ENCODE measurements around the gene SLC35F1.
A peak's percentile ranks its signal among the peaks of the same experiment; 100 is the strongest.
"Not testable (repeated sequence)": the region's sequence is repeated elsewhere in the genome, so short reads cannot be mapped to it uniquely, and the experiment has no call there.

The SLC35F1 gene

DNA sequence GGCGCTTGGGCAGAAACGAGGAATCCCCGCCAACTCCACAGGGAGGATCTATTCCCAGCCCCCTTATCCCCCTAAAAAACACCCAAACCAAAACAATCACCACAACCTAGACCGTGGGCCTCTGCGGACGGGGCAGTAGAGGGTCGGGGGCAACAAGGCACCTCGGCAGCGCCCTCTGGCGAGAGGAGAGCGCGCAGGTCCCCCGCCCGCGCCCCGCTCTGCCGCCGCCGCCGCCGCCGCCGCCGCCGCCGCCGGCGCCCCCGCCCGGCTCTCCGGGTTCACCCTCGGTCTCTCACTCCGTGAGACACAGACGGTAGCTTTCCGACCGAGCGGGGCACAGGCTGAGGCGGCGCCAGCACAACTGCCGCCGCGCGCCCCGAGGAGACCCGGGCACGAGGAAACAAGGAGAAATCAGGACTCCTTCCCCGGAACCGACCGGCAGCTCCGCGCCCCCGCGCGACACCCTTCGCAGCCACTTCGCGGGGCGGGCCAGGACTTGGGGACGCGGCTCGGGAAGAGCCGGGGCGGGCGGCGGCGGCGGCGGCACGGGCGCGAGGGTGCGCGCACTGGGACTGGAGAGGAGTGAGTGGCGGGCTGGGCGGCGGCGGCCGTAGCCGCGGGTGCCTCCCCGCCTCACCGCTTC, at the start of gene SLC35F1:
Gene SLC35F1 (plus strand): TSS at position 307 of the 643 bp plus-strand sequence.
- peak; percentile 69 for DNase-seq

DNA sequence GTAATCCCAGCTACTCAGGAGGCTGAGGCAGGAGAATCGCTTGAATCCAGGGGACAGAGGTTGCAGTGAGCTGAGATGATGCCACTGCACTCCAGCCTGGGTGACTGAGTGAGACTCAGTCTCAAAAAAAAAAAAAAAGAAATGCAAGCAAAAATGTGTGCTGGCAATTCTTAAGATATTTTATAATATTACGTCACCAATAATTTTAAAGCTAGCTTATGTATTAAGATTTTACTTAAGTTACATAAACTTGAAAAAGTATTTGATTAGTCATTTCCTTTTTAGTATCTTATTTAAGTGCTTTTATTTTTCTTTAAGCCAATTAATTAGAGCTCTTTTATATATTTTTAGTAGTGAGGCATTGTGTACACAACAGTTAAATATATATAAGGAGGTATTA, 48.5 kb upstream of the SLC35F1 start:
- DNase-seq = not testable (repeated sequence)

DNA sequence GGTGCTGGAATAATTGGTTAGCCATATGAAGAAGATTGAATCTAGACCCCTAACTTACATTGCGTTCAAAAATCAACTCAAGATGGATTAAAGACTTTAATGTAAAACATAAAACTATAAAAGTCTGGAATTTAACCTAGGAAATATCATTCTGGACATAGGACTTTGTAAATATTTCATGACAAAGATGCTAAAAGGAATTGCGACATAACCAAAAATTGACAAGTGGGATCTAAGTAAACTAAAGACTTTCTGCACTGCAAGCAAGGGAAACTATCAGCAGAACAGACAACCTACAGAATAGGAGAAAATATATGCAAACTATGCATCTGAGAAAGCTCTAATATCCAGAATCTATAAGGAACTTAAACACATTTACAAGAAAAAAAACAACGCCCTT, 45.5 kb upstream of the SLC35F1 start:
- no peak for DNase-seq

DNA sequence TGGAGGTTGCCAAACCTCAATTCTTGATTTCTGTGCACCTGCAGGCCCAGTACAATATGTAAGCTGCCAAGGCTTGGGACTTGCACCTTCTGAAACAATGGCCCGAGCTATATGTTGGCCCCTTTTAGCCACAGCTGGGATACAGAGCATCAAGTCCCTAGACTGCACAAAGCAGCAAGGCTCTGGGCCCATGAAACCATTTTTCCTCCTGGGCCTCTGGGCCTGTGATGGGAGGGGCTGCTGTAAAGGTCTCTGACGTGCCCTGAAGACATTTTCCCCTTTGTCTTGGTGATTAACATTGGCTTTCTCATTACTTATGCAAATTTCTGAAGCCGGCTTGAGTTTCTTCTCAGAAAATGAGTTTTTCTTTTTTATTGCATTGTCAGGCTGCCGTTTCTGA, 40.5 kb upstream of the SLC35F1 start:
- no peak for DNase-seq

DNA sequence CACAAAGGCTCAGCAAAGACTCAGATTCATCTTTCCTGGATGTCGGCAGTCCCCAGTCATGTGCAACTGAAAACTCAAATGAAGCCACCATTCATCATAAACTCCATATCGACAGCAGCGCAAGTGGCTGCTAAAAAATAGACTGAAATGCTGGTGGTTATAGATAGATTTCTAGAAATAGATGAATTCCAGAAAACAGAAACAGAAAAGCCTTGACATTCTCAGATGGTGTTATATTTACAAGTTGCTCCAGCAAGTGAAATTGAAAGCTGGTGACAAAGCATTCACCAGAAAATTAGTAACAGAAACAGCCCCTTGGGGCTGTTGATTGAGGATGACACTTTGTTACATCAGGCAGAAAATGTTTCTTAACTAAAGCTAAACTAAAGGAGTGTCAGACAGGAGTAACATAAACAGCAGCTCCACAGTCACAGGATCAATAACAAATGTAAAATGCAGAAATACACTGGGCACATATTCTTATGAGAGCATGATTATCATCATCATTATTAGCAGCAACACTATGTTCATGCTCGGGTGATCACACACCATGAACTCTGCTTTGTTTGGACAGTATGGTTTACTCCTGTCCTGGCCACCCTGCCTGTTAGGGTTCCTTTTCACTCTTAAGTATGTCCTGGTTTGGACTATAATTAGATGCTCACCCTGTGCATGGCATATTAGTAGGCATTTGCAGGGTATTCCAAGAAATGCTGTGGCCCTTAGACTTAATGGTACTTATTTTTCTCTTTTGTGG, 36.4 kb upstream of the SLC35F1 start:
- DNase-seq = no peak

DNA sequence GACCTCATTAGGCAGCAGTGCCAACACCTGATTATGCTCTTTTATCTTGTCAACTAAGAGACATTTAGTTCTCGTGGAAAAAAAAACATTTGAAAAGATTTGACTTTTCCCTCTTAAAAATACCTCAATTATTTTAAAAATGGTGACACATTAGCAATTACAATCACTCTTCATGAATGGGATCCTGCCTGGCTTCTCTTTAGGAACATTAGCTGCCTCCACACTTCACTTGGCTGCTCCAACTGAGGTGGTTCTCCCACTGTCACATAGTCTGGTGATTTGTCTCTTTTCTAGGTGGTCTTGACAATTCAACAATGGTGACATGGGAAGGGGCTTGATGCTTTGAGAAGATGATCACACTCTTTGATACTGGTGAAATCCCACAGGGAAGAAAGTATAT, 26.2 kb upstream of the SLC35F1 start:
- DNase-seq = no peak

DNA sequence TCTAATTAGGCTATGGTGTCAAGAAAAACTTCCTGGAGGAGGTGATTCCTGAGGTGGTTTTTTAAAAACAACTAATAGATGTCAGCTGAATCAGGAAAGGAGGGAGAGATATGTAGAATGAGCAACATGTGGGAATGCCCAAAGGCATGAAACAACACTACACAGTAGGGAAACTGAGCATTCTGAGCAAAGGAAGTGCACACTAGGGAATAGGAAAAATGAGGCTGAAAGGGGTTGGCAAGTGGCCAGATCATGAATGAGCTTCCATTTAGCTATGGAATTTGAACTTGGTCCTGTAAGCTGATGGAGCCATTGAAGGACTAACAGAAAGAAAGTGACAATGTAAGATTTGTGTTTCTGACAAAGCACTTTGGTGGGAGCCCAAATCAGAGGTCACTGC, 16.9 kb upstream of the SLC35F1 start:
- no peak for DNase-seq

DNA sequence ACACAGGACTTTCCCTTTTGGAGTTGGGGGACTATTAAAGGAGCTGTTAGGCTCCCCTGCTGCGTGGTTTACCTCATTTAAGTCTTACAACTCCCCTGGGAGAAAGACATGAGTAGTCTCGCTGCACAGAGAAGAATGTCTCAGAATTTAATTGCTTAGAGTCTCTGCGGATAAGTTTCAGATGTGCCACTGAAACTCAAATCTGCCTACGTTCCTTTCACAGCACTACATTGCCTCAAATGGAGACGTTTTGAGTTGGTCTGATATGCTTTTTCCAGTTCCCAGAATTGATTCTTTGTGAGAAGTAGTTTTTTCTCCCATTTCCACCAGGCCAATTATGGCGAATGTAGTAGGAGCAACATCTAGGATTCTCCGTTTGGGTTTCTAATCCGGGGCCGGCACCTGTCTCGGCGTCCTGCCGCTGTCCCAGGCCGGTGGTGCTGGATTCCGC, 532 bp upstream of the SLC35F1 start:
- DNase-seq = peak; percentile 63

DNA sequence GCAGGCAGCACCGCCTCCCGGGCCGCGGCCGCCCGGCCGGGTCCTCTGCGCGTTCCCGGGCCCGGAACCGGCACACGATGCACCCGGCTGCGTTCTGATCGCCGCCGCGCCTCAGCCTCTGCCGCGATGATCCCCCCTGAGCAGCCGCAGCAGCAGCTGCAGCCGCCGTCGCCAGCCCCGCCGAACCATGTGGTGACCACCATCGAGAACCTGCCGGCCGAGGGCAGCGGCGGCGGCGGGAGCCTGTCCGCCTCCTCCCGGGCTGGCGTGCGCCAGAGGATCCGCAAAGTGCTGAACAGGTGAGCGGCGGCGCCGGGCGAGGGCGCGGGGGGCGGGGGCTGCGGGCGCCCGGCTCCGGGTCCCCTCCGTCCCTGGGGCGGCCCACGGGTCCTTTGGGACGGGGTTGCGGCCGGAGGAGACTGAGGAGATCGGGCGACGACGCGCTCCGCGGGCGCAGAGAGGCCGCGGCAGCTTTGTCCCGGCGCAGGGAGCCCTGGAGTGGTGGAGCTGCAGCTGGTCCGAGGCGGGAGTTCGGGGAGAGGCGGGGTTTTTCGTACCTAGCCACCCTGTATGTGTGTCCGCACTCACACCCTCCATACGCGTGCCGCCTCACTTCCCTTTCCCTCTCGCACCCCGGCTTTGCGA, 659 bp downstream of the SLC35F1 start:
- DNase-seq = peak; percentile 38

DNA sequence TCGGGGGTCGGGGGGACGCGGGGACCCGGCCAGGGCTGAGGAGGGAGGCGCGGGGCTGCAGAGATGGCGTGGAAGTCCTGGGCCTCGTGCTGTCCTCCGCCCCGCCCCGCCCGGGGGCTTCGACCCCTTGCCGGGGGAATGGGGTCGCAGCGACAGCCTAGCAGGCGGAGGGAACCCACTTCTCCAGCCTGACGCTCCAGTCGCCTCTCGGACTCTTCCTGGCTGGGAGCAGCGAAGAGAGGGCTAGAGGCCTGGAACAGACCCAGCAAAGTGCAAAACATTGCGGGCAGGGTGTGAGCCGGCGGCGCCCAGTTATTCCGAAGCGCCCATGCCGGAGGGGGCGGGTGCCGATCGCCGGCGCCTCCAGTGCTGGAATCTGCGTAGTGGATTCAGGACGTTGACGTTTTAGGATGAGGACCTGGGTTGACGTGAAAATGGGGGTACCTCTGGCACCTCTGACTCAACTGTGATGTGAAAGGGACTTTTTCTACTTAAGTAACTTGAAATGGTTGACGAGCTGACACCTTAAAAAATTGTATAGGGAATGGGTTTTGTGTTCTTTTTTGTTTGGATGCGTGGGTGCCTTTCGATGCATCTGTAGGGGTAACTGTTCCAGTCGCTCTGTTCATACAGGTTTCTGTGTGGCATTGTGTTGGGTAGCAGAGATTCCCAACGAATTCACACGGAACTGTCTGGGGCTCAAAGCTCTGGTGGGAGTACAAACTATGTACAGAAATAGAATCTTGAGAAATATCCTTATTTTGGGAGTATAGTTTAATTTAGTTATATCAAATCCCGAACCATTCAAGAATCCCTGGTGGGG, 1.4 kb downstream of the SLC35F1 start:
- peak; percentile 38 for DNase-seq

DNA sequence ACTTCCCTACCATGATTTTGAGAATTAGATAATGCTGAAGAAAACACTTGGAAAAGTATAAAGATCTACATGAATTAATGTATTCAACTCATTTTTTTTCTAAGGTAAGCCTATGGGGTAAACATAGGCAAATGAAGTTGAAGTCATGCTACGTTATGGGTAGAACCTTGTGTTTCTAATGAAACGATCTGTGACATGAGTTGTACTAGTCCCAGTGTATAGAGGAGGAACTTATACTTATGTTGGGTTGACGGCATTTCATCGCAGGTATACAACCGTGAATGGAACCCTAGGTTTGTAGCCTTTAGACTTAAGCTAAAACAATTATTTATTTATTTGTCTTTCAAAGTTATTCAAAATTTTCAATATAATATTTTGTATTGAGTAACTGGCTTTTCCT, 2.6 kb downstream of the SLC35F1 start:
- DNase-seq = no peak

DNA sequence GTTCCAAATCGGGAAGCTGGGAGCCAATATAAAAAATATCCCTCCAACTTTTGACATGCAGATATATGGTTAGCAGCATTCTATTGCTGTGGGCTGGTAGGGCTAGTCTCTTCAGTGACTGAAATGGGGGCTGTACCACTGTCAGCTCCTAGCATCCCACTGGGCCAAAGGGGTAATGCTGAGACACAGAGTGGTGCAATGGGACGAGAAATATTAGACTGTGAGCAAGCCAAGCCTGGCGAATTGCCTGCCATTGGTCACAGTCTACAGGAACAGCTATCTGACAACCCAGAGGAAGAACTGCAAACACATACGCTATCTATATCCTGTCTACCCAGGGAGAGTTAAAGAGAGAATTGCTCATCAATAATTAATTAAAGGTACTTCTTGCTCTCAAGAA, 3.5 kb downstream of the SLC35F1 start:
- no peak for DNase-seq

DNA sequence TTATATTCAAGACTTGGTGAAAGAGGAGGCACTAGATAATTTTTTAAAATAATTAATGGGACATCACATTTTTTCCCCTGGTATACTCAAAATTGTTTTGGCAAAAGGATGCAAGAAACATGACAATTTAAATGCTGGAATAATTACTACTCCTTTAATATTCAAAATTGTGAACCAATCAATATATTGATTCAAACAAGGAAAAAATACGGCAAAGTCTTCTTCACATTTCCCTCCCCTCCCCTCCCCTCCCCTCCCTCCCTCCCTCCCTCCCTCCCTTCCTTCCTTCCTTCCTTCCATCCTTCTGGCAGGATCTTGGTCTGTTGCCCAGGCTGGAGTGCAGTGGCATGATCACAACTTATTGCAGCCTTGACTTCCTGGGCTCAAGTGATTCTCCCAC, 4.1 kb downstream of the SLC35F1 start:
- no peak for DNase-seq

DNA sequence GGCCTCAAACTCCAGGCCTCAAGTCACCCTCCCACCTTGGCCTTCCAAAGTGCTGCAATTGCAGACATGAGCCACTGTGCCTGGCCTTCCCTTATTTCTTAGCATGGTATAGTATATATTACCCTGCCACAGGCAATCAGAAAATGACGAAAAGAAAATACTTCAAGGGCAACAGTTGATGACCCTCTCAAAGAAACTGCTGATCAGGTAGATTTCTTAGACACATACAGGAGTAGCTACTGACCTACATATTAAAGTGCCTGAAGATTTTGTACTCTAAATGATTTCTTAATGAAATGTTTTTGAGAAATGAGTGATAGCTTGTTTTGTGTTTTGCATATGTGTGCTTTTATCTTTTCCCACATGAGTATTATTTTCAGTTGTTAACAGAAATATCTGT, 4.6 kb downstream of the SLC35F1 start:
- no peak for DNase-seq

DNA sequence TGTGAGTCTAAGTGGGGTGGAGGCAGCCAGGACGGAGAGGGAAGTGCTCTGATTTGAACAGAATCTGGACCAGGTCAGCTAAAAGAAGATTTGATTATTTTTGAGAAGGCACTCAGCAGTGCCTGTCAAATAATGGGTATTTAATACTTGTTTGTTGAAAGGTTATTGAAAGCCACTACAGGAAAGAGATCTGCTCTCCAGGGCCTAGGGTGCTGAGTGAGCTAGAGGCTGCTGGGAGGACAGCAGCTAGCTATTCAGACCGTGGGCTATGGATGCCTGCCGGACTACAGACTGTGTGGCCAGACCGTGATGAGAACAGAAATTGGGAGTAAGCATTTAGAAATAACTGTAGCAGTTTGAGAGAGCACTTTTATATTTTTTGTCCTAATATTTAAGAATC, 8.8 kb downstream of the SLC35F1 start:
- DNase-seq = no peak

DNA sequence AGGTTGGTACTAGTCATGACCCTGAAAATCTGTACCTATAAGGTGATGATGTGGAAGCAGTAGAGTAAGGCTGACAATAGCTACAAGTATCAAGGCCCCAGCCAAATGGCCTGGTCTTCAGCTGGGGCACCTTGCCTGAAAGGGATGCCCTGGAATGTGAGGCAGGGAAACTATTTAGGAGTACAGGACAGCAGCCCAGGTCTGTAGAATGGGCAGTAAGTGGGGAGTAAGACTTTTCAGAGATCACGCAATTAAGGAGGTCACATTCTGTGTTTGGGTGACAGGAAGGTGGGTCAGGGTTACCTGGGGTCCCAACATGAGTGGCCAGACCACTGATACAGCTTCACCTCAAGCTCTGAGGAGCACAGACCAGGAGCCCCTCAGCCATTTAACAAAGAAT, 9.4 kb downstream of the SLC35F1 start:
- no peak for DNase-seq

DNA sequence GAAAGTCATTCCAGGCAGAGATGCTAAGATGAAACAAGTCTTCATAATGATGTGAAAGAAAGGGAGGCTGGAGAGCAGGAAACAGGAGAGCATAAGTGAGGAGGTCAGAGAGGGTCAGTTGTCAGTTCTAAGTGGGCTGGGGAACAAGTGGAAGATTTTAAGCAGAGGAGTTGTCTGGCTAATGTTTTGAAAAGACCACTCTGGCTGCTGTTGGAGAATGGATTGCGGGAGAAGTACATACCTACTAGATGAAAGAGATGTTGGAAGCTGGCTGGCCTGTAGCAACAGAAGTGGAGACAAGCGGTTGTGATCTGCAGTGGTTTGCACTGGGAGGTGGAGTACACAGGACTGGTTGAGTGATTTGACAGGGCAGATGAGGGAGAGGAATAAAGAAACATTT, 10.1 kb downstream of the SLC35F1 start:
- DNase-seq = no peak

DNA sequence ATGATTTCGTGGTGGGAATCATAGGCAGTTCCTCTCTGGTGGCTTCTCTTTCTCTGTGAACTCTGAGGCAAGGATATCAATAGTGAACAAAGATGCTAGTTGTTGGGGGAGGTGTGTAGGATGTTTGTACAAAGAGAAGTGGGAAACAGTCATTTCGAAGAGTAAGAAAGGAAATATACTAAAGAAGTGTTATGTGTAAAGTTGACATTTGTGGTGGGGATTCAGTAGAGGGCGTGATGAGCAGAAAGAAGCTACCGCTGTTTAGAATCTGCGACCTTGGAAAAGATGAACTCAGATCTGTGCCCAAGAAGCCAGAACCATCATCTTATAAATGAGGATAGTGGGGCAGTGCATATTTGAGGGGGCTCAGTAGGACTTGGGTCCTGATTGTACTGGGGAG, 11.4 kb downstream of the SLC35F1 start:
- DNase-seq = no peak

DNA sequence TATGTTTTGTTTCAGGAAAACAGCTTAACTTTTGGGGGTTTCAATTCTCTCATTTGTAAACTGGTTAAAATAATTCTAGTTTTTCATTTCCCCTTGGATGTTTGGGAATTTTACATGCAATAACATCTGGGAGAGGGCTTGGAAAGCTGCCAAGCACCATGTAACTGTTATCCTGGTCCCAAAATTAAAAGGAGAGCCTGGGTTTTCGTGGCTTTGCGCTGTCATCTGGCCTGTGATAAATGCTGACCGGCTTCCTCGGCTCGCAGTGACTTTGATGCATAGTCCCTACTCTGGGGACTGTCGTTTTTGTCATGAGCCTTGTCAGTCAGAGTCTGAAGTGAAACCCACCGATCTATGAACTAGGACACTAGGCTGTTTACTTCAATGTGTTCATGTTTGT, 12.2 kb downstream of the SLC35F1 start:
- no peak for DNase-seq

DNA sequence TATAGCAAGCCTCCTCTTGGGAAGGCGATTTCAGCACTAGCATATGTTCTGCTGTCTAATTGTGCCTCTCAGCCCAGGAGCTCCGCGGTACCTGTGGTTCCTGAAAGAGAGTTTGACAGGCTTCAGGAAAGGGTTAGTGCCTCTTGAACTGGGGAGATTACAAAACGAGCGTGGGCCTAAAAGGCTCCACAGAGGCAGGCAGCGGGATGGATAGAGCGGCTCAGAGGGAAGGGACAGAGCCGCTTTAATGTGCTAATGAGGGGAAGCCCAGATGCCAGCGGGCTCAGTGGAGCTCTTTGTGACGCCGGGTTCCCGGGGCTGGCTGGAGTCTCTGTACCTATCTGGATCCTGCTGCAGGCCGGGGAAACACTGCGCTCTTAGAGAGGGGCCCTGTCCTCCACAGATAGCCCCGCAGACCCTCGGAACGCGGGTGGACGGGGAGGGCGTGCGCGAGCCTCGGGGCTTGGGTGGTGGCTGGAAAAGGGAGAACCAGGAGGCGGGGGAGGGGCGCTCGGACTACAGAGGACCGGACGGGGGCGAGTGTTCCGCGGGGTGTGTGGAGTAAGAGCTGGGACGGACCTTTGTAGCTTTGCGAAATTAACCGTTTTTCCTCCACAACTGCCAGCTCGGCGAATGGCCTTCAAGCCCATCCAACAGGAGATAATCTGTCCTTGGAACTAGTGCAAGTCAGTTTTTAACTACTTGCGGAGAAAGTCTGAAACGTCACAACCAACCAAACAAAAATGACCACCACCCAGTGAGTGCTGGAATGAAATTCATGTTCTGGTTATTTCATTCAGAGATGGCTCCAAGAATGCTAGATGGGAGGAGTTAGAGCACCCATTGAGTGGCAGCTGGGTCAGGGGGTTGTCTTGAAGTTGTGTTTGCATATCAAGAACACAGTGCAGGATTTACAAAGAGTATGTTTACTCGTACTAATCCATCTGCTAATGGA, 13.0 kb downstream of the SLC35F1 start:
- peak; percentile 60 for DNase-seq

DNA sequence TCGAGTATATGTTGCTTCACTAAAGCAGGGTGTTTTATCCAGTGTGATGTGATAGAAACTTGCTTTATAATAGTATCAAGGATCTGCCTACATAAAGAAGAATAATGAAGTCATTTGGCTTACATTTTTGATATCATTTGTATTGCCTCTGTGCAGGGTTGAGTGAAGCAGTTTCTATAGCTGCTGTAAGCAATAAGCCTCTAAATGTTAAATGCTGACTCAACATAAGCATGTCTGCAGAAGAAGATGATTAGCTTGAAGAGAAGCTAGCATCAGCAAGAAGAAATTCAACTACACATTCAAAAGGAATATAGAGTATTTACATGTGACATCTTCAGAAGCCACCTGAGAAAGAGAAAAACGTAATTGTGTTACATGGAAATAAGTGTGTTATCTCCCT, 17.6 kb downstream of the SLC35F1 start:
- no peak for DNase-seq

DNA sequence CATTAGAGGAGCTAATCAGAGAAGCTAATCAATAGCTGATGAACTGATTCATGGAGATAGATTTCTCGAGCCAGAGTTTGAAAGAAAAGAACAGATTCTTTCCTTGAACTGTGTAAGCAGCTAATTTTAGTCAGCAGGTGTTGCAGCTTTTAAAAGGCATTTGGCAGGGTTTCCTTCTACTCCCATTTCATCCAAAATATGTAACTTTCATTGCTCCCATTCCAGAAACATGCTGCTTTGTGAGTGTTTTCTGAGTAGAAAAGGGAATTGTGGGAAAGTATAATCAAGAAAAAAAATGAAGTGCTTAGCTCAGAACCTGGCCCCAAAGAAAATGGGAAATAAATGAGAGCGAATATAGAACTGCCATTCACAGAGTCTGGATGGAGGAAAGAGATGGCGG, 20.8 kb downstream of the SLC35F1 start:
- no peak for DNase-seq
